ENCODE results near the gene R3HDM1.

DNA sequence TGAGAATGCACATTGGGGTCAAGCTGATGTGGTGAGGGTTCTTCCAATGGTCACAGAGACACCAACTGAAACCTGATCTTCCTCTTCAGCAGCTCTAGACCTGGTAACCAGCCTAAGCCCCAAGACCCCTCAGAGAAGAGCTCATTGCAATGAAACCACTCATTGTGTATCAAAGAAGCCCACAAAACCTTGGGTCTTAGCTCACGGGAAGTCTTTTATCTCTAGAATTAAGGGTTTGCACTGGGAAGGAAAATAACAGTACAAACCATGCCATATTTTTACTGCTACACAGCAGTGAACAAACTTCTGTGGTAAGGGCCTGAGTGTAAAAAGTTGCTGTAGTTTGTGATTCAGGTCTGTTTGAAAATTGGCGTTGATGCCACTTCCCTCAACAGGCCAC, 201.8 kb downstream of the R3HDM1 start:
- TF ChIP-seq POLR2A (IDR thresholded peaks at IDR 0.05) (no peak), CTCF (IDR thresholded peaks at IDR 0.05) (no peak)
